ENCODE results near the gene PHETA2.
A peak's percentile ranks its signal among the peaks of the same experiment; 100 is the strongest.
"Not testable (repeated sequence)": the region's sequence is repeated elsewhere in the genome, so short reads cannot be mapped to it uniquely, and the experiment has no call there.

The PHETA2 gene

DNA sequence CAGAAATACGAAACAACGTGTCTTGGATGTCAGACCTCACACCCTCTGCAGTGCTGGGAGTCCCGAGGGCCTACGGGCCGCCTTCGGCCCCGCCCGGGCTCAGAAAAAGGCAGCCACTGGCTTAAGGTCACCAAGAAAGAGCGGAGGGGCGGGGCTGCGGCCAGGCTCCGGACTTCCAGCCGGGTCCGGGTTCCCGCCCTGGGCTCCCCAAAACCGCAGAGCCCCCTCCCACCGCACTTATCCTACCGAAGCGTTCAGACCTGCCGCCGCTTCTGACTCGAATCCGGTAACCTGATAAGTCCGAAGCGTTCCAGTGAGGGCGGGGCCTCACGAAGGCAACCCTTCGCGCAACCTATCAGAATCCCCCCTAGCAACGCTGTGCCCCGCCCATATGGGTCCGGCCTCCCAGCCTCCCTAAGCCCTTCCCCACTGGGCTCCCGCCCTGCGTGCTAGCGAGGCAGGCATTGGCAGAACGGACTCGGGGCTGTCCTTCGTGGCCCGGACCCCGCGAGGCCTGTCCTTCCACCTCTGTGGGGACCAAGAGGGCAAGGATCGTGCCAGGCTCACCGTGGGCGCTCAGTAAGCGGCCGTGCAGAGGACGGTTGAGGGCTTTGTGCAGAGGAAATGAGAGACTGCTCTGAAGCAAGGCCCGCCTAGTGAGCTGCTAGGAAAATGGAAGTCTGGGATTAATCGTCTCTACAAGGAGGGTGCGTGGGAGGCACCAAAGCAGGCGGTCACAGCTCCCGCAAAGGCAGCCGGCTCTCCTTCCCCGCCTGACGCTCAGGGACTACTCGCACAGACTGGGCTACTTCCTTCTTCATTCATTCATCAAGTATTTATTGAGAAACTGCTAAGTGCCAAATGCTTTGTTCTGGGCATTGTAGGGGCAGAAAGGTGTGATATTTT lies 3.3 kb upstream of the PHETA2 start, which contains the start of gene NAGA:
Gene NAGA (minus strand): TSS at position 296 of the 906 bp plus-strand sequence. CDS start 515 bp downstream, outside the sequence.
- DNase-seq: peak; percentile 96 to 97 (median 97)

DNA sequence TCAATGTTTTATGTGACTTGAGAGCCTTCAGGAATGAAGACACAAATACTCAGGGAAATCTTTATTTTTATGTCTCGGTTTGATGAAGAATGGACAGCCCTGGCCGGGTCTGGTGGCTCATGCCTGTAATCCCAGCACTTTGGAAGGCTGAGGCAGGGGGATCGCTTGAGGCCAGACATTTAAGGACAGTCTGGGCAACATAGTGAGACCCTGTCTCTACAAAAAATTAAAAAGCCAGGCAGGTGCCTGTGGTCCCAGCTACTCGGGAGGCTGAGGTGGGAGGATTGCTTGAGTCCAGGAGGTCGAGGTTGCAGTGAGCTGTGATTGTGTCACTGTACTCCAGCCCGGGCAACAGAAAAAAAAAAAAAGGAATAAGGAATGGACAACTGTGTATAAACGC lies 2.5 kb upstream of the PHETA2 start:
- not testable (repeated sequence) for DNase-seq

DNA sequence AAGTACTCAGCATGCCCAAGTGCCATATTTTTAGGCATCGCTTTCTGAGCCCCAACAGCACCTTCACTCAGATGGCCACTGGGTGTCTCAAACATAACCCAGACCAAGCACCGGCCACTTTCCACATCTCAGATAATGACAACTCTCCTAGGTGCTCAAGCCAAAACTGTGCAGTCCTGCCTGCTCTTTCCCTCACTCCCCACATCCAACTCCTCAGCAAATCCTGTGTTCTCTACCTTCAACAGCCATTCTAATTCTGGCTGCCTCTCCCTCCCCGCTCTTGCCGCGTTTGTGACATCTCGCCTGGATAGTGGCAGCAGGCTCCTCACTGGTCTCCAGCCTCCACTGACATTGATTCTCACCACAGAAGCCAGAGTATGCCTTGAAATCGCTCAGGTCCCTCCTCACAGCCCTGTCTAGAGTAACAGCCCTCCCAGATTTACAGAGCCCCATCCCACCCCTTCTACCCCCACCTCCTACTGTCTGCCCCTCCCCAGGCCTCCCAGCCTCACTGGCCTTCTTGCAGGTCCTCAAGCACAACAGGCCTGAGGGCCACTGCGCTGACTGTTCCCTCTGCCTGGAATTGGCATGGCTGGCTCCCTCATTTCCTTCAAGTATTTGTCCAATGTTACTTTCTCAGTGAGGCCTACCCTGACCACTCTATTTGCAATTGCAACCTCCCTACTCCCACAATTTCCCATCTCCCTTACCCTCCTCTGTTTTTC lies 1.3 kb upstream of the PHETA2 start:
- DNase-seq: no peak

DNA sequence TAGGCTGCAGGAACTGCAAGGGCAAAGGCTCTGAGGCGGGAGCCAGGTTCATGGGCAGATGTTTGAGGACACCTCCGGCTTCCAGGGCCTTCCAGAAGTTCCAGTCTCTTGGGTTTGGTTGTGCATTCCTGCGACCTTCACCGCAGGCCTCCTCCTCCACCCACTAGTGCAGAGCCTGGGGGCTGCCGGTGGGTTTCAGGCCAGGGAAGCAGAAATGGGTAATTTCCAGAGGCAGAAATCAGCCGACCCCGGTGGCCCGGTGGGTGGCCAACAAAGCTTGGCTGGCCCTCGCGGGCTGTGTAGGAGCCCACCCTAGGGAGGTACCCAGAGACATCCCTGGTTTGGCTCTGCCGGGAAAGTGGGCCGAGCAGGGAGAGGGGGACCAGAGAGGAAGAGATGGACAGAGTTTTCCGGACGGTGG lies 417 bp upstream of the PHETA2 start:
- no peak for DNase-seq

DNA sequence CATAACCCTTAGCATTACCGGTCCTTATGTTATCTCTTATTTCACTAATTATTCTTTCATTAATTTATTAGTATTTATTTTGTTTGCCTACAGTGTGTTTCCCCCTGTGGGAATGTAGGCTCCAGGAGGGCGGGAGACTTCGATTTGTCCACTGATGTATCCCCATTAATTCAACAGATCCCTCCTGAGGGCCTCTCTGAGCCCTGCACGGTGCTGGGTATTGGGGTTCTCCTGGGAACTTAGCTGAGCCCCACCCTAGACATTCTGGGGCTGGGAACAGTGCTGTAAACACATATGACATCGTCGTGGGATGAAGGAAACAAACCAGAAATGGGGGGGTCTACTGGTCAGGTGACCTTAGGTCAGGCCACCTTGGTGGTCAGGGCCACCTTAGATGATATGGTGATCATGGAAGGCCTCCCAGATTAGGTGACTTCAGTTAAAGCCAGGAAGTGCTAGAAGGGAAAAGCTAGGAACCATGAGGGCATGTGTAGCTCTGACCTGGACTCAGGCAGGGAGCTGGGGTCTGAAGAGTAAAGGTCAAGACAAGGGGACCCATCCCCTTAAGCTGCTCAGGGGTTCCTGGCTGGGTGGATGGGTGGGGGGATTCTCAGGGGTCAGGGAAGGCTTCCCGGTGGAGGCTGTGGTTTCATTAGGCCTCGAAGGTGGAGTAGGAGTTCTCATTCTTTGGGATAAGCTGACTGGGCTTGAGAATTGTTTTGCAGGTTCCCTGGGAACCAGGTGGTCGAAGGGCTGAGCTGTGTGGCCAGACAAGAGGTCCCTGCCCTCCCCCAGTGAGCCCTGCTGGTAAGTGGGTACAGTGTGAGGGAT lies 1.0 kb downstream of the PHETA2 start:
- DNase-seq: no peak

DNA sequence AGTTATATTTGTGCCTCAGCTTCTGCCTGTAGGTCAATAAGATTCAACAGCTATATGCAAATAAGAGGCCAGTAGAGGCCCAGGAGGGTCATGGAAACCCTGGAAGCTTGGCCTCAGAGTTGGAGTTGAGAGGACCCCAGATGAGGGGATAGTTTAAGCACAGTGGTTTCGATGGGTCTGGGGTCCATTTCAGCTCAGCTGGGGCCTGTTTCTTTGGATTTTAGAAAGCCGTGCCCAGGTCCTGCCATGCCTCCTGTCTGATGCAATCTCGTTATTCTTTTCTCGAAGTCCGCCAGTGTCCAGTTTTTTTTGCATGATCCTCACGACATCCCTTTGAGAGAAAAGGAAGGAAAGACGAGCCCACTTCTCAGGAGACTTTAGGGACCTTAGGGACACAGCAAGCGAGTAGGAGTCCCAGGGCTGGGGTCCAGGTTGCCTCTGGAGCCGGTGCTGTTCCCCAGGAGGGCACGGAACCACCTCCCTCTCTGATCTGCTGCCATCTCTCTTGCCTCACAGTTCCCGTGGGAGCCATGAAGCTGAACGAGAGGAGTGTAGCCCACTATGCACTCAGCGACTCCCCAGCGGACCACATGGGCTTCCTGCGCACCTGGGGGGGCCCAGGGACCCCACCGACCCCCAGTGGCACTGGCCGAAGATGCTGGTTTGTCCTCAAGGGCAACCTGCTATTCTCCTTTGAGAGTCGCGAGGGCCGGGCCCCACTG lies 2.9 kb downstream of the PHETA2 start:
- no peak for DNase-seq

DNA sequence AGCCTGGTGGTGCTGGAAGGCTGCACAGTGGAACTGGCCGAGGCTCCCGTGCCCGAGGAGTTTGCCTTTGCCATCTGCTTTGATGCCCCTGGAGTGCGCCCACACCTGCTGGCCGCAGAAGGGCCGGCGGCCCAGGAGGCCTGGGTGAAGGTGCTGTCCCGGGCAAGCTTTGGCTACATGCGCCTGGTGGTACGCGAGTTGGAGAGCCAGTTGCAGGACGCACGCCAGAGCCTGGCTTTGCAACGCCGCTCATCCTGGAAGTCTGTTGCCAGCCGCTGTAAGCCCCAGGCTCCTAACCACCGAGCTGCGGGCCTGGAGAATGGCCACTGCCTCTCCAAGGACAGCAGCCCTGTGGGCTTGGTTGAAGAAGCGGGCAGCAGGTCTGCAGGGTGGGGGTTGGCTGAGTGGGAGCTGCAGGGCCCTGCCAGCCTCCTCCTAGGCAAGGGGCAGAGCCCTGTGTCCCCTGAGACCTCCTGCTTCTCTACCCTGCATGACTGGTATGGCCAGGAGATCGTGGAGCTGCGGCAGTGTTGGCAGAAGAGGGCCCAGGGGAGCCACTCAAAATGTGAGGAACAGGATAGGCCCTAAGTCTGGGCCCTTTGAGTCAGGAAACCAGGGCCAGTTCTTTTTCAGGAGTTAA lies 3.6 kb downstream of the PHETA2 start:
- no peak for DNase-seq

DNA sequence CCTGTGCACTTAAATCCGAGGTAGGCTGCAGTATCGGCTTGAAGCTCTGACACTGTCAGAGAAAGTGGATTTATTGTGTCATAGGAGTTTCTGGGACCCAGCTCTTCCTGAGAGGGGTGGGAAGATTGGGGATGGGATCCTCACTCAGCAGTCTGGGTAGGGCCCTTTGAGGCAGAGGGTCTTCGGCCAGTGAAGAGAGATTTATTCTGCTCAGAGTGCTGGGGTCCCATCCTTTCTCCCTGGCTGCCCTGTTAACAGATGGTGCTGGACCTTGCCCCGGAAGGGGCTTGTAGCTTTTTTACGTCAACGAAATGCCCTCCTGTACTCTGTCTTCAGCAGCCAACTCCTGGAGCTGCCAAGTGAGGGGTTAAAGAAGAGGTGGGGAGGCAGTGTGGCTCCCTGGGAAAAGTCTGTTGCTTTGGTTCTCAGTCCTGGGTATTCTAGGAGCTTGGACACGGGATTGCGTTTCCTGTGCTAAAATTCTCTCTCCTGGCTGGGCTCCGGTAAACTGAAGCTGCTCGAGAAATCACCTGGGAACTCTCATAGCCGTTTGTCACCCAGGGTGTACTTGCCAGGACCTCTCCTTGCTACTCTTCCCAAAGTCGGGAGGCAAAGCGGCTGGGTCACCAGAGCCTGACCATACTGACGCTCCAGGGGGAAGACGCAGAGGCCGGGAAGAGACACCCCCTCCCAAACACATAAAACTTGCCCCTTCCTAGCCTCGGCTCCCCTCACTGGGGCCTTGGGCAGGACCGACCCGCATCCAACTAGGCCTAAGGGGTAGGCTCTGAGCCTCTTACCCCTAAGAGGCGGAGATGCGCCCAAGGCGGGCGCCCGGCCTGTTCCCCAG lies 4.6 kb downstream of the PHETA2 start:
- no peak for DNase-seq

DNA sequence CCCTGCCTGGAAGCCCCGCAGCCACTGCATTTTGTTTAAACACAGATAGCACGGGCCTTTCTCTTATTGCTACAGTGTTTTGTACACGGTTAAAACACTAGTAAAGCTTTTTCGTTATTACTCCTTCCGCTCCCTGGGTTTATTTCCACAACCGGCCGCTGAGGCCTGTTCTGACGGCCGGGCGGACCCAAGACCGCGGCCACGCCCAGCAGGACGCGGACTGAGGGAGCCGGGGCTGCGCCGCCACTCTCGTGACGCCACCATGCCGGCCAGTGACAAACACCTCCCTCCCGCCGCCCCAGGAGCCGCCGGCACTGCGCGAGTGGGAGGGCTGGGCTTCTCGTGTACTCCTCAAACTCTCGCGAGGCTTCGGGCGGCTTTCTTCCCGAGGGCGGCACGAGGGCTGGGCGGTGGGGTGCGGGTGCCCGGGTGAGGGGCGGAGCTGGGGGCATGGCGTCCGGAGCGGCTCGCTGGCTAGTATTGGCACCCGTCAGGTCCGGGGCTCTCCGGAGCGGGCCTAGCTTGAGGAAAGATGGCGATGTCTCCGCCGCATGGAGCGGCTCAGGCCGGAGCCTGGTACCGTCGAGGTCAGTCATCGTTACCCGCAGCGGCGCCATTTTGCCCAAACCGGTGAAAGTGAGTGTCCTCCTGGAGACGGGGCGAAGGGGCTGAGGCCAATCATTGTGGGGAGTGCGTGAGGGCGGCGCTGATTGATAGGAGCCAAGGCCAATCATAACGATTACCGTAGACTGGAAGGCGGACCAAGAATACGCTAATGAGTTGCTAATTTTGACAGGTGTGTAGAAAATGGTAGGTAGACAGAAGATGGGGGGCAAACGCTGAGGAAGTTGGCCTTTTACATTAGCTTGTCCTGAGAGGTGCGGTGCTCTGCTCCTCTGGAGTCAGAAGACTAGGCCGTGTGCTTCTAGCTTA lies 5.5 kb downstream of the PHETA2 start, which contains the start of gene SMDT1:
Gene SMDT1 (plus strand): TSS at position 382 of the 933 bp plus-strand sequence. CDS start 69 bp downstream, at position 451.
- DNase-seq: peak; percentile 100

DNA sequence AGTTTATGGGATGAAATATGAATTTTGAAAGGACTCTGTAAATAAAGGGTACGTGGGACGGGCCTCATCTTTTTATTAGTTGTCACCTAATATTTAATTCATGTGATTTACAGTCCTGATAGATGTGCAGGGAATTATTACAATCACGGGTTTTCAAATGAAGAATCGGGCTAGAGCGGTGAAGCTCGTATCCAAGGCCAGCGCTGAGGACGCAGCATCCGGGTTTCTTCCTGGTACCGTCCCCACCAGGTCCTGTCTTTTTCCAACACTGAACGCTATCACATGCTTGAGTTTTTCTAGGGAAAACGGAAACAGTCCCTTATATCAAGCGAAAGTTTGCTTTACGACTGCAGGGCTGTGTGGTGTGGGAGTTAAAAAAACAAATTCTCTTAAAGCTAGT lies 6.2 kb downstream of the PHETA2 start:
- DNase-seq: peak; percentile 39 to 47 (median 40)

DNA sequence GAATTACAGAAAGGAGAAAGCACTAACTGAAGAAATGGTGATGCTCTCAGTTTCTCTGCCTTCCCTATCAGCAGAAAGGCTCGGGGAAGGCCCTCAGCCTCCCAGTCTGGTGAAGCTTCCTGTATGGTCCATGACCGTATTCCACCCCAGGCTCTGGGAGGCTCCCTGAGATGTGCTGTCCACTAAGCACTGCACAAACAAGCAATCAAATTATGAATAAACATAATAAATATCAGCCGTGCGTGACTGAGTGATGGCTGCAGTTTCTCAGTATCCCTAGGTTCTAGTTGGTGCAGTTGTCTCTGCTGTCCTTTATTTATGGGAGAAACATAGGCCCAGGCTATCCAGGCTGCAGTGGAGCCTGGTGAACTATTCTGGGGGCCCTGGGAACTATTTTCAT lies 9.1 kb downstream of the PHETA2 start:
- no peak for DNase-seq

DNA sequence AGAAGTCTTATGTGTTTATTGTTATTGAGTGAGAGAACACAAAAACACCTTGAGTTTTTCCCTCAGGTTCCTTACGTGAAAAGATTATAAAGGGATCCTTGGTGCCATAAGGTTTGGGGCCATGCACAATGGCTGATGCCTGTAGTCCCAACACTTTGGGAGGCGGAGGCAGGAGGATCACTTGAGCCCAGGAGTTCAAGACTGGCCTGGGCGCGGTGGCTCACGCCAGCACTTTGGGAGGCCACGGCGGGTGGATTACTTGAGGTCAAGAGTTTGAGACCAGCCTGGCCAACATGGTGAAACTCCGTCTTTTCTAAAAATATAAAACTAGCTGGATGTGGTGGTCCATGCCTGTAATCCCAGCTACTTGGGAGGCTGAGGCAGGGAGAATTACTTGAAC lies 10.8 kb downstream of the PHETA2 start:
- DNase-seq: no peak

DNA sequence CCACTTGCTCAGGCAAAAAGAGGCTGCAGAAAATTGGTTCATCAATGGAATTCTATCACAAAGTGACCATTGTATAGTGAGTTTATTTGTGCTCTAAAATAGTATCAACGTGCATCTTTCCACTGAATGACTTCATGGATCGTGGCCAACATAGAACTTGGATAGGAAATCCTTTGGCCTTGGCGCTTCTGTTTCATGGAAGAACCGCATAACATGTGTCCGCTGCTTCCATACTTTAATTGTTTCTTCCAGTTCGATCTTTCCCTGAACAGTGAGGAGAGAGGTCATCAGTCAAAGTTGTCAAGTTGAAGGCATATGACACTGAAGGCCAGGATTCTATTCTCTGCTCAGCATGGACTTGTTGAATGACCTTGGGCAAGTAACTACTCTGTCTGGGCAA lies 12.0 kb downstream of the PHETA2 start:
- DNase-seq: no peak

DNA sequence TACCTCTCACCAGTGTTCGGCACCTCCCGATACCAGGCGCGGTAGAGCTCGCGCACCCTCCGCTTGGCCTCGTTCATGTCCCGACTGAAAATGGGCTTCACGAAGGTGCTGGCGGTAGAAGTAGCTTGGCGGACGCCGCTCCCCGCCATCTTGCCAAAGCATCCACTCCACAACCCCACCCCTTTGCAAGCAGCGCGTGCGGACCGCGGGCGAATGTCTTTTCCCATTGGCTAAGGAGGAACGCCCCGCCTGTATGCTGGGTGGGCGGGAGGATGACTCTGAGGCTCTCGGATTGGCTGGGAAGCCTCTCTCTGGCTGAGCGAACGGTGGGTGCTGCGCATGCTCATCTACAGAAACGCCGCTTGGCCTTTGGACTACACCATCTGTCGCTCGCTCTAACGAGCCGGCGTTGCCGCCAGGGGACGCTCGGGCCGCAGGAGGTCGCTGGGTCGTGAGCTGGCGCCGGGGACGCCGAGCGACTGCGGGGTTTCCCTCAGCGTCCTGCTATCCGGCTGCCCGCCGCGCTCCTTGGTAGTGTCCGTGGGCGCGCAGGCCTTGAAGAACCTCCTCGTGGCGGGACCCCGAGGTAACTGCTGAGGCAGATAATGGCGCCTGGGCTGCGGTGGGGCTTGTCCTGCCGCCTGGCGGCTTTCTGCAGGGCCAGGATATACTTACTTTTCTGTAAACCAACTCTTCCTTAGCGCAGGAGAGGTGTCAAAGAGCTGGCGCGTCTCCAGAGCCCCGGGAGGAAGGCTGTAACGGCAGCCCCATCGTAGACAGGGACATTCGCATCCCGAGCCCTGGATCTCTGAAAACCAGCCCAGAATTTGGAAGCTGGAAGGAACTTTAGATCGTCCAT lies 16.8 kb downstream of the PHETA2 start, which contains the start of gene NDUFA6:
Gene NDUFA6 (minus strand): TSS at position 177 of the 859 bp plus-strand sequence. CDS start 28 bp downstream, at position 149.
- peak; percentile 99 to 100 (median 100) for DNase-seq

DNA sequence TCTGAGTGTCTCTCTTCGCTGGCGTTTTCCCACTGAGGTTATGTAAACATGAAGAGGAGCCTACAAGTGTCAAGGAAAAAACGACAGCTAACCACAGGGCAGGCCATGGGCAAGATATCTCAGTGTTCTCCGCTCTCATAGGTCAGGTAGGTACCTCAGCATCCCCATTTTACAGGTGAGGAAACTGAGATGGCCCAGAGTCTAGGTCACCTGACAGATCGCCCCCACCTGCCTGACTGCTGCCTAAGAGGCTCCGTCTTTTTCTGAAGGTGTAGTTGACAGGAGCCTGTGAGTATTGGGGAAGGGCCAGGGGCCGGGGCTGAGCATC lies 17.4 kb downstream of the PHETA2 start:
- DNase-seq: no peak

DNA sequence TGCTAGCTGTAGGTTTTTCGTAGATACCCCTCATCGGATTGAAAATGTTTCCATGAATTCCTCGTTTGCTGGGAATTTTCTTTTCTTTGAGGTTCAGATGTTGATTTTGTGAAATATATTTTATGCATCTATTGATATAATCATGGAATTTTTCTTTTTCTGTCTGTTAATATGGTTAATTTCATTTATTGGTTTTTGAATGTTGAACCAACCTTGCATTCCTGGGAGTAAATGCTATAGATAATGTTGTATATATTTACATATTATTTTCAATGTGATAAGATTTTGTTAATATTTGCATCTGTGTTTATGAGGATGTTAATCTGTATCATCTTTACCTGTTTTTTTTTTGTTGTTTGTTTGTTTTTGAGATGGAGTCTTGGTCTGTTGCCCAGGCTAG lies 27.2 kb downstream of the PHETA2 start:
- no peak for DNase-seq

DNA sequence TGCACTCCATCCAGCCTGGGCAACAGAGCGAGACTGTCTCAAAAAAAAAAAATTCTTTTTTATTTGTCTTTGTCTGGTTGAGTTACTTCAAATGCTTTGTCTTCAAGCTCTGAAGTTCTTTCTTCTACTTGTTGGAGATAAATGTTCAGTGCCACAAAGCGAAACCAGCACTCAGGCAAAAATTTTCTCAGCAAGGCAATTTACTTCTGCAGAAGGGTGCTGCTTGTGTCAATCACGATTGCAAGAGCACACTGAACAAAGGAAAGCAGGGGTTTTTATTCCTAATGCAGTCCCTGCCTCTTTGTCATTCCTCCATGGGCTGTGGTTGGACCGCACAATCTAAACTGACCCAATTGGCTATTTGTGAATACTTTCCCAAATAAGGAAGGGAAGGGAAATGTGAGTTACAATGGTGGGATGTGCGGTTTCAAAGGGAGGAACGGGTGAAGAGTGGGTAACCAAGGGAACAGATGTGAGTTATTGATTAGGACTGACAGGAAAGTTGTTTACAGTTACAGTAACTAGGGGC lies 30.3 kb downstream of the PHETA2 start:
- not testable (repeated sequence) for DNase-seq

DNA sequence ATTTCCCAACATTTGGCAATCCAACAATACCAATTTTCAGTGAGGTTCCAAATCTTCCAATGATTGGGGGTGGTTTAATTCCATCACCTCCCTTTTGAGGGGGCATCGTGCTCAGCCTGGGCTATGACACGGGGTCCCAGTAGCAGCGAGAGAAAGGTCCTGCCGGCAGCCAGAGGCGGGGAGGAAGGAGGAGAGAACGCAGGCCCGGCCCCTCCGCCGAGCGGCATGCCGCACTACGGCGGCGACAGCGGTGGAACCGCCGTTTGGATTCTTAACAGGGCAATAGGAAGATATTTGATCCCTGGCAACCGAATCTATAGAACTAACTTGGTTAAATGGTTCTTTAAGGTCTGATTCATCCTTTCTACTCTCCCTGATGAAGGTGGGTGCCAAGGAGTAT lies 34.8 kb downstream of the PHETA2 start:
- no peak for DNase-seq

All from suppressor macrophage treated with lipopolysaccharide for 1 hour (primary cell).